ENCODE data around the gene PIGT. TPM values are rescaled to one million over a fixed set of nuclear protein-coding genes. Genes with fewer than 3 reads are reported as not detected.

The PIGT gene
- total RNA-seq, 1 experiment from 2014 or later: 93.1 TPM

GRCh38 chr20:45378191-45378590 lies 37.8 kb upstream of the PIGT start, which contains the start of gene TP53TG5:
TSS of gene TP53TG5 (minus strand) at chr20:45378325. CDS start at chr20:45378236, 89 bp downstream.
- no peak for DNase-seq (ENCODE audit: low read depth in 1 of 2, low spot score in 2 of 2)
- H3K9me3 ChIP-seq (replicated peaks): no peaks in the 10 kb centered on the region
- no peak within 1 kb of the TSS for H3K27ac ChIP-seq
- 0 out of 2 replicates have a peak, but pooled peaks cover 3% of the 10 kb centered on the region for H3K36me3 ChIP-seq
- H3K4me1 ChIP-seq (replicated peaks): peaks cover 8% of the 10 kb centered on the region
- no peaks in the 10 kb centered on the region for H3K27me3 ChIP-seq (replicated peaks)
- H3K4me3 ChIP-seq: no peak within 1 kb of the TSS

GRCh38 chr20:45387274-45387673 lies 28.7 kb upstream of the PIGT start:
- H3K9me3 ChIP-seq (replicated peaks): no peaks in the 10 kb centered on the region
- no peak overlapping the region for H3K27ac ChIP-seq
- no peak for DNase-seq (ENCODE audit: low read depth in 1 of 2, low spot score in 2 of 2)
- H3K4me3 ChIP-seq: no peak overlapping the region
- peaks cover 8% of the 10 kb centered on the region for H3K4me1 ChIP-seq (replicated peaks)
- H3K27me3 ChIP-seq (replicated peaks): no peaks in the 10 kb centered on the region
- 0 out of 2 replicates have a peak, but pooled peaks cover under 1% of the 10 kb centered on the region for H3K36me3 ChIP-seq

GRCh38 chr20:45390931-45391330 lies 25.0 kb upstream of the PIGT start:
- Histone ChIP-seq H3K4me1 (replicated peaks) (no peaks in the 10 kb centered on the region), H3K27me3 (replicated peaks) (no peaks in the 10 kb centered on the region), H3K36me3 (no peaks in the 10 kb centered on the region), H3K4me3 (no peak overlapping the region), H3K9me3 (replicated peaks) (no peaks in the 10 kb centered on the region), H3K27ac (no peak overlapping the region)
- no peak for DNase-seq (ENCODE audit: low read depth in 1 of 2, low spot score in 2 of 2)

- Histone ChIP-seq H3K27me3 (replicated peaks) (no peaks in the 10 kb centered on the region), H3K4me1 (replicated peaks) (no peaks in the 10 kb centered on the region), H3K9me3 (replicated peaks) (no peaks in the 10 kb centered on the region), H3K36me3 (no peaks in the 10 kb centered on the region), H3K4me3 (no peak overlapping the region), H3K27ac (no peak overlapping the region)
- DNase-seq (ENCODE audit: low read depth in 1 of 2, low spot score in 2 of 2): no peak
Measured at GRCh38 chr20:45391559-45391958, 24.4 kb upstream of the PIGT start.

GRCh38 chr20:45392733-45393132 lies 23.2 kb upstream of the PIGT start:
- H3K27me3 ChIP-seq (replicated peaks): no peaks in the 10 kb centered on the region
- no peaks in the 10 kb centered on the region for H3K4me1 ChIP-seq (replicated peaks)
- H3K36me3 ChIP-seq: no peaks in the 10 kb centered on the region
- no peak overlapping the region for H3K27ac ChIP-seq
- no peak overlapping the region for H3K4me3 ChIP-seq
- DNase-seq (ENCODE audit: low read depth in 1 of 2, low spot score in 2 of 2): no peak
- no peaks in the 10 kb centered on the region for H3K9me3 ChIP-seq (replicated peaks)

GRCh38 chr20:45394221-45395113 lies 21.5 kb upstream of the PIGT start:
- Histone ChIP-seq H3K4me3 (no peak overlapping the region), H3K27me3 (replicated peaks) (no peaks in the 10 kb centered on the region), H3K27ac (no peak overlapping the region), H3K36me3 (no peaks in the 10 kb centered on the region), H3K4me1 (replicated peaks) (no peaks in the 10 kb centered on the region), H3K9me3 (replicated peaks) (no peaks in the 10 kb centered on the region)
- no peak for DNase-seq (ENCODE audit: low read depth in 1 of 2, low spot score in 2 of 2)

GRCh38 chr20:45395114-45395415 lies 20.9 kb upstream of the PIGT start:
- Histone ChIP-seq H3K27ac (no peak overlapping the region), H3K9me3 (replicated peaks) (no peaks in the 10 kb centered on the region; the same call in 1 of the 2 replicates), H3K4me3 (no peak overlapping the region), H3K36me3 (no peaks in the 10 kb centered on the region), H3K27me3 (replicated peaks) (no peaks in the 10 kb centered on the region), H3K4me1 (replicated peaks) (no peaks in the 10 kb centered on the region)
- no peak for DNase-seq (ENCODE audit: low read depth in 1 of 2, low spot score in 2 of 2)

GRCh38 chr20:45399018-45399417 lies 16.9 kb upstream of the PIGT start:
- Histone ChIP-seq H3K27me3 (replicated peaks) (peaks cover under 1% of the 10 kb centered on the region; the same call in 1 of the 2 replicates), H3K27ac (no peak overlapping the region), H3K4me3 (no peak overlapping the region), H3K36me3 (no peaks in the 10 kb centered on the region), H3K9me3 (replicated peaks) (peaks cover 9% of the 10 kb centered on the region; the same call in 1 of the 2 replicates), H3K4me1 (replicated peaks) (no peaks in the 10 kb centered on the region)
- DNase-seq (ENCODE audit: low read depth in 1 of 2, low spot score in 2 of 2): no peak

- DNase-seq (ENCODE audit: low read depth in 1 of 2, low spot score in 2 of 2): no peak
- Histone ChIP-seq H3K27me3 (replicated peaks) (peaks cover 10% of the 10 kb centered on the region), H3K4me1 (replicated peaks) (peaks cover under 1% of the 10 kb centered on the region; the same call in 1 of the 2 replicates), H3K27ac (no peak overlapping the region), H3K36me3 (no peaks in the 10 kb centered on the region), H3K4me3 (no peak overlapping the region), H3K9me3 (replicated peaks) (peaks cover 9% of the 10 kb centered on the region; the same call in 1 of the 2 replicates)
Measured at GRCh38 chr20:45400346-45401031, 15.5 kb upstream of the PIGT start.

GRCh38 chr20:45402946-45403345 lies 13.0 kb upstream of the PIGT start:
- DNase-seq (ENCODE audit: low read depth in 1 of 2, low spot score in 2 of 2): no peak
- Histone ChIP-seq H3K36me3 (0 out of 2 replicates have a peak, but pooled peaks cover 2% of the 10 kb centered on the region), H3K4me3 (no peak overlapping the region), H3K27ac (no peak overlapping the region), H3K9me3 (replicated peaks) (peaks cover 9% of the 10 kb centered on the region; the same call in 1 of the 2 replicates), H3K4me1 (replicated peaks) (peaks cover 13% of the 10 kb centered on the region), H3K27me3 (replicated peaks) (peaks cover 34% of the 10 kb centered on the region)

- no peak overlapping the region for H3K4me3 ChIP-seq
- DNase-seq (ENCODE audit: low read depth in 1 of 2, low spot score in 2 of 2): no peak
- no peak overlapping the region for H3K27ac ChIP-seq
- peaks cover 9% of the 10 kb centered on the region; the same call in 1 of the 2 replicates for H3K9me3 ChIP-seq (replicated peaks)
- peaks cover 13% of the 10 kb centered on the region for H3K4me1 ChIP-seq (replicated peaks)
- H3K36me3 ChIP-seq: 0 out of 2 replicates have a peak, but pooled peaks cover 2% of the 10 kb centered on the region
- H3K27me3 ChIP-seq (replicated peaks): peaks cover 38% of the 10 kb centered on the region
Measured at GRCh38 chr20:45404438-45404837, 11.5 kb upstream of the PIGT start.

- DNase-seq (ENCODE audit: low read depth in 1 of 2, low spot score in 2 of 2): no peak
- H3K4me3 ChIP-seq: peak overlapping the region; percentile 29
- H3K27ac ChIP-seq: no peak overlapping the region
- 0 out of 2 replicates have a peak, but pooled peaks cover 2% of the 10 kb centered on the region for H3K36me3 ChIP-seq
- H3K4me1 ChIP-seq (replicated peaks): peaks cover 13% of the 10 kb centered on the region
- peaks cover 38% of the 10 kb centered on the region for H3K27me3 ChIP-seq (replicated peaks)
- peaks cover 4% of the 10 kb centered on the region; the same call in 1 of the 2 replicates for H3K9me3 ChIP-seq (replicated peaks)
Measured at GRCh38 chr20:45405571-45406259, 10.2 kb upstream of the PIGT start.

GRCh38 chr20:45406260-45407066 lies 9.5 kb upstream of the PIGT start:
- Histone ChIP-seq H3K4me1 (replicated peaks) (peaks cover 13% of the 10 kb centered on the region), H3K36me3 (0 out of 2 replicates have a peak, but pooled peaks cover 2% of the 10 kb centered on the region), H3K4me3 (peak overlapping the region; percentile 29), H3K27me3 (replicated peaks) (peaks cover 38% of the 10 kb centered on the region), H3K27ac (no peak overlapping the region), H3K9me3 (replicated peaks) (no peaks in the 10 kb centered on the region; the same call in 1 of the 2 replicates)
- DNase-seq (ENCODE audit: low read depth in 1 of 2, low spot score in 2 of 2): no peak

All from SJSA1 (cell line).